Measurements from ENCODE around the gene CHTF8.

The CHTF8 gene

DNA sequence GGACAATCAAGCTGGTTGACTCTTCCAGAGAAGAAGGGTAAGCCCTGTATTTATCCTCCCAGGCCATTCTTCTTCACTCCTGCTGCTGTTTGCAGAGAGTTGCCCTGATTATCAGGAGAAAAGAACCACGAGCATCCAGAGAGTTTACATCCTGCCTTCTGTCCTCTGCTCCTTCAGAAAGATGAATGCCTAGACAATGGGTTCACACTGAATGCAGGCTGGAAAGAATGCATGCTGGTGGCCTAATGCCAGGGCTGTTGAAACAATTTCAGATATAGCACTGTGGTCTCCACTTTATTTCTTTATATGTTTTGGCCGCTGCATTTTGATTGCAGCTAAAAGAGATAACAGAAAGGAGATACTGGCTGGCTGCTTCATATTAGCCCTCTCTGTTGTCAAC lies 48.1 kb downstream of the CHTF8 start:
- no peak for TF ChIP-seq CTCF (IDR thresholded peaks at IDR 0.05)

DNA sequence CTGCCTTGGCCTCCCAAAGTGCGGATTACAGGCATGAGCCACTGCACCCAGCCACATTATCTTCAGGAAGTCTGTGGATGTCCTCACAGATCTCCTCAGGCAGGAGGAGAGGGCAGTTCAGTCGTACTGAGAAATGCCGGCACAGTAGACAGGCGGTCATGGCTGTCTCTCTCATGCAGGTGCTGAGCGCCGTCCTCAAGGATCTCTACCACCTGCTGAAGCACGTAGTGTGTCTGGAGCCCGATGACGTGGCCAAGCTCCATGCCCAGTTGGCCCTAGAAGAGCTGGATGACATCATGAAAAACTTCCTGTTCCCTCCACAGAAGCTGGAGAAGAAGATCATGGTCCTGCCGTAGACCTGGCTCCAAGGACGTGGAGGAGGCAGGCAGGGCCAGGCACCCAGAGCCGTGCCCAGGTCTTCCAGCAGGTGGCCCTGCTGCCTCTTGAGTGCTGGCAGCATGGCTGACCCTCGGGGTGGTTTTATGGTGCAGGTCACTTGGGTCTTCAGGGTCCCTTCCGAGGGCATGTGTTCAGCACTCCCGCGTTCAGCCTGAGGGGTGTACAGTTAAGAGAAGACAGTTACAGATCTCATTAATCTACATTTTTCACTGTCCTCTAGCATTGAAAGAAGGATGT lies 49.0 kb downstream of the CHTF8 start:
- no peak for TF ChIP-seq CTCF (IDR thresholded peaks at IDR 0.05)

DNA sequence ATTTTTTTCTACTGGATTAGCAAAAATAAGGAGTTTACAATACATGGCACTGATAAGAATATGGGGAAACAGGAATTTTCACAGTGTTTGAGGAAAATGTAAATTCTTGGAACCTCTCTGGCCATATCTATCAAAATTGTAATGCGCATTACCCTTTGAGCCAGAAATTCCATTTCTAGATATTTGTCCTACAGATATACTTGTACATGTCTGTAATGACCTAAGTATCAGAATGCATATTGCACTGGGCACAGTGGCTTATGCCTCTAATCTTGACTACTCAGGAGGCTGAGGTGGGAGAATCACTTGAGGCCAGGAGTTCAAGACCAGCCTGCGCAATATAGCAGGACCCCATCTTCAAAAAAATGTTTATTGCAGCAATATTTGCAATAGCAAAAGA lies 52.7 kb downstream of the CHTF8 start:
- no peak for TF ChIP-seq CTCF (IDR thresholded peaks at IDR 0.05)

GRCh38 chr16:69078073-69078472 lies 54.3 kb downstream of the CHTF8 start:
- TF ChIP-seq CTCF (IDR thresholded peaks at IDR 0.05), result no peak

DNA sequence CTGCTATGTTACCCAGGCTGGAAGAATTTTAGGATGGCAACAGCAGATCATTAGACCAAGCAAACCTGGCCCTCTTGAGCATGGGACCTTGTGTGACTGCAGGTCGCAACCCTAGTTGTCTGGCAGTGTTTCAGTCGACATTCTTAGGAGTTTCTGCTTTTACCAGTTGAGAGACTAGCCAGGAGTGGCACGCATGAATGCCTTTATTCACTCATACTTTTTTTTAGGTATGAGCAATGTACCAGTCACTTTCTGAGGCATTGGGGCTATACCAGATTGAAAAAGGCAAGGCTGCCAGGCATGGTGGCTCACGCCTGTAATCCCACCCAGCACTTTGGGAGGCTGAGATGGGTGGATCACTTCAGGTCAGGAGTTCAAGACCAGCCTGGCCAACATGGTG lies 55.1 kb downstream of the CHTF8 start:
- TF ChIP-seq CTCF (IDR thresholded peaks at IDR 0.05), result no peak

DNA sequence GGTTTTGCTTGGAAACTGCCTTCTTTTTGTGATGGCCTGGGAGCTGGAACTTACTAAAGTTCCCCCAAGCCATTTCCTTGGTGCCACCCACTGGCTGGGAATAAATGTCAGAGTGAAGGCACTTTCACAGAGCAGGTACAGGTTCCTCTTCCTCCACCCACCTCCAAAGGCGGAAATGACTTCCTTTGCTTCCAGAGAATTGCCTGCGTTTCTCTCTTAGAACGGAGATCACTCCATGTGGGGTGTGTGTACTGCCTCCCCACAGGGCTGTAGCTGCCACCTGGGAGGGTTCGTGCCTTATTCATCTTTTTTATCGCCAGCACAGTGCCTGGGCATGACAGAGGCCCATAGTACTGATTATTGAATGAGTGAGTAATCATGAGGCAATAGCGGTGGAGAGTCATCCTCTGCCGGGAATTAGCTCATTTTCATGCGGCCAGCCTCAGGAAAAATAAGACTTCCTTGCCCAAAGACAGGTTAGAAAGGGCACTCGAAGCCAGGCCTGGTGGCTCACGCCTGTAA lies 59.1 kb downstream of the CHTF8 start:
- TF ChIP-seq CTCF (IDR thresholded peaks at IDR 0.05), result no peak

DNA sequence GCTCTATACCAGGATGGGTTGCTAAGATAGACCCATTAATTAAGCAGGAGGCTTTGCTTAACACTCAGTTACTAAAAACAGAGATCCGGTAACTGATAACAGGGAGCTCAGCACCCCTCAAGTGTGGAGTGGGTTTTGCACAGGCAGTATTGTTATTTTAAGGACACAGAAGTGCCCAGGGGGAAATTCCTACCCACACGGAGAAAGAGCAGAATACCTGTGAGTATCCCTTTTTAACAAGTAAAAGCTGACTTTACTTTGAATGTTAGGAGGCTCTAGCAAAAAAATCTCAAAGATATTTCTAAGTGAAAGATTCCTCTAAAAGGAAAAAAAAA lies 59.8 kb downstream of the CHTF8 start:
- TF ChIP-seq CTCF (IDR thresholded peaks at IDR 0.05), result no peak

- no peak for TF ChIP-seq CTCF (IDR thresholded peaks at IDR 0.05)
Measured at GRCh38 chr16:69071036-69071435, 61.4 kb downstream of the CHTF8 start.
